HL-60/S4 (cell line): ENCODE measurements around the gene ACACA.

Experiments used
- in situ Hi-C: fragments of 300-500 bp; cut with MboI; formaldehyde crosslinking; loops from 2 replicates; pipeline ENCODE4 v1.14.3; 2022; ENCODE audit warnings: low sequenced_read_pairs

The ACACA gene

GRCh38 chr17:37246085-37246484 lies 160.6 kb downstream of the ACACA start:
- in situ Hi-C loops: no loop called here

- in situ Hi-C loops: no loop called here
Measured at GRCh38 chr17:37240381-37240780, 166.3 kb downstream of the ACACA start.

- in situ Hi-C loops: no loop called here
Measured at GRCh38 chr17:37239690-37240334, 166.8 kb downstream of the ACACA start.

DNA sequence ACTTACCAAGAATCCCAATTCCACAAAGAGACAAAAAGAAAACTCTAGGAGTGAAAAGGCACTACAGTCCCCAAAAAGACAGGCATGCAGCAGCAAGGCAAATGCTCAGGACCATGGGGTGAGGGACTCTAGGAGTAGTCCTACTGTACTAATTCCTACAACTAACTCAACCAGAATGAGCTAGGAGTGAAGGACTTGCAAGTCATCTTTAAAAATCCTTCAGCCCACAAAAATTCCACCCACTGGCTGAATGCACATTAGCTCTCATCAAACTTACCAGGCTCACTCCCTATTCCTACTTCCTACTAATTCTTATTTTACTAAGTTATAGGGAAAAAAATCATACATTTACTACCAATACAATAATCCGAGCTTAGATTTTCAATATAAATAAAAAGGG lies 172.5 kb downstream of the ACACA start:
- in situ Hi-C loops: no loop called here

DNA sequence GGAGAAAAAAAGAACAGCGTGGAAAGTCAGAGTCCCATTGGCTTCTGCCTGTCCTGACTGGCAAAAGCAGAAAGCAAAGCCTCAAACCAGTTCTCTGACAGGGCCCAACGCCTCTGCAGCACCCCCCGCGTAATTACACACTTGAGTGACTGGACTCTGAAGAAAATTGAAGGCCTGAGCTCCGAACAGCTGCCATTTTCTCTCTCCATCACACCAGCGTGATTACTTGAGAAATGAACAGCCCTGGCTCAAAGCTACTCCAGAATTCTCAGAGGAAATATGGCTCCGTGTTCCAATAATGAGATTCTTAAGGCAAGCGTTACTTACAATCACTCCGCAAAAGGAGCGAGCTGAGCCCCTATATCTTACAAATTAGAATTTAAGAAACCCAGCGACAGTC lies 173.6 kb downstream of the ACACA start:
- in situ Hi-C loops: no loop called here

DNA sequence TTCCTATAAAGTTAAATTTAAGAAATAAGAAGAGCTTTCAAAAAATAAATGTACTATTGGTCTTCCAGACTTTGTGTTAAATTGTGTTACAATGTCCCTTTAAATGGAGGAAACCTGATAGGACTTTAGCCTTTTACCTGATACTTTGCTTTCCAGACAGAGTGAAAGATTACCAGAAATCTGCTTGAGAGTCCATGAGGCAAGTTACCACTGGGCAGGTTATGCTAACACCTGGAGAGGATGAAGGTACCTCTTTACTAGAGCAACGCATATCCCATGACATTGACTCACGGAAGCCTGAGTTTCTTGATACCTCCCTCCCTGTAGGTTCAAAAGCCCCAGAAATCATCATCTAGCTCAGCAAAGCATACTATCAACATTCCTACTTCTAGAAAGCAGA lies 174.7 kb downstream of the ACACA start:
- in situ Hi-C loops: no loop called here

- in situ Hi-C loops: no loop called here
Measured at GRCh38 chr17:37230633-37231032, 176.0 kb downstream of the ACACA start.

- in situ Hi-C loops: no loop called here
Measured at GRCh38 chr17:37225465-37225864, 181.2 kb downstream of the ACACA start.

DNA sequence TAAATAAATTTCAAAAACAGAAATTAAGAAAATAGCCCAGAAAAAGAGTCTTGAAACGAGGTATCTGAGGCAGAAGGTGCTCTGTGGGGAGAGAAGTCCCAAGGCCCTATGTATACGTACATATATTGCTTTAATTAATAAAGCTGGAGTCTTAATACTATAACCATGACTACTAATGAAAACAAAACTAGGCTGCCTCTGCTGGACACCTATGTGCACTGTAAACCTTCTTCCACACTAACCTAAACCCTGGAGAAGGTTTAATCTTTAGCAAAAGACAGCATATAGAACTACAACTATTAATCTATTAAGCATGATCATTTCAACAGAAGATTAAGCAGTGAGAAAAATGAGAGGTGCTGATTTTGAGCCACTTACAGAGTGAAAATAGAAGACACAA lies 184.8 kb downstream of the ACACA start:
- in situ Hi-C loops: no loop called here

- in situ Hi-C loops: no loop called here
Measured at GRCh38 chr17:37220607-37220953, 186.1 kb downstream of the ACACA start.

GRCh38 chr17:37219876-37220606 lies 186.6 kb downstream of the ACACA start:
- in situ Hi-C loops: no loop called here

DNA sequence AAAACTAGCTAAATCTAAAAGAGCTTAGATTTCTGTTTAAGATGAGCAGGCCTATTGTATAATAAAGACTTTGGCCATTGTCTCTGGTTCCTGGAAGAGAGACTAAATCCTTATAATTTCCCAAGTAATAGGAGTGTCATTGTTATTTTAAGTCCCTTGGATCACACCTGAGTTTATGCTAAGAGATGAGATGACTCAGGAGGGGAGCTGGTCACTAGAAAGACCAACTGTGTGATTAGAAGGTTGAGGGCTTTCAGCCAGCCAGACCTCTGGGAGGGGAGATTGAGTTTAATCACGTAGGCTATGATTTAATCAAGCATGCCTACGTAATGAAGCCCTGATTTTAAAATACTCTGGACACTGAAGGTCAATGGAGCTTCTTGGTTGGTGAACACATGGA lies 187.8 kb downstream of the ACACA start:
- in situ Hi-C loops: no loop called here

DNA sequence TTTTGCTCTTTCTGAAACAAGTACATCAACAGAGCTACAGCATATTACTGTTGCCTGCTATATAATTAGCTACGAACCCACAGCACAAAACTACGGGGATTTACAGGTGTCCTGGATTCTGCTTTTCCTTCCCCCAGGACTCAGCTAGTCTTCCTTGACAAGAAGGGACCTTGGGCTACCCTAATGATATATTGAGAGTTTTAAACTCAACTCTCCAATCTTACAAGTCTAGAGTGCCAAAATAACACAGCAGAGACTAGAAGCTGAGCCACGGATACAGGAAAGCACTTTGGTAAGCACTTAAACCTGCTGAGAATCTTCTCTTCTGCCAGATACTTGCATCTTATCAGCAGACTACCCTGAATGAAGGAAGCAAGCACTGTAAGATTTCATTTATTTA lies 192.2 kb downstream of the ACACA start:
- in situ Hi-C loops: no loop called here

GRCh38 chr17:37213927-37214326 lies 192.7 kb downstream of the ACACA start:
- in situ Hi-C loops: no loop called here

DNA sequence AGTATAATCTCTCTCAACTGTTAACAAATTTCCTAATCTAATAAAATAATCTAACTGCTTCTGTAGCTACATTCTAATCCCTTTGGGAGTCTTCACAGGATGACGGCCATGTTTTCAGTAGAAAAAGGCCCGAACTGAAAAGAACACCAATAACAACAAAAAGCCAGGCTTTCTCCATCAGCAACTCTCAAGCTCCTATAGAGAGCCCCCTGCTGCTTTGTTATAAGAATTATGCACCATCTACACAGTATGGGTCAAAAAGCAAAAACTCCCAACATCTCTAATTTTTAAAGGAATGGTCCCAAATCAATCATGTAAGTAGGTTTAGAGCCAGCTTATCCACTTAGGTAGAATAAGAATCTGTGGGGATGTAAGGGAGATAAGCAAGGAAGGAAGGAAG lies 194.5 kb downstream of the ACACA start:
- in situ Hi-C loops: no loop called here

GRCh38 chr17:37211136-37211535 lies 195.5 kb downstream of the ACACA start:
- in situ Hi-C loops: no loop called here

DNA sequence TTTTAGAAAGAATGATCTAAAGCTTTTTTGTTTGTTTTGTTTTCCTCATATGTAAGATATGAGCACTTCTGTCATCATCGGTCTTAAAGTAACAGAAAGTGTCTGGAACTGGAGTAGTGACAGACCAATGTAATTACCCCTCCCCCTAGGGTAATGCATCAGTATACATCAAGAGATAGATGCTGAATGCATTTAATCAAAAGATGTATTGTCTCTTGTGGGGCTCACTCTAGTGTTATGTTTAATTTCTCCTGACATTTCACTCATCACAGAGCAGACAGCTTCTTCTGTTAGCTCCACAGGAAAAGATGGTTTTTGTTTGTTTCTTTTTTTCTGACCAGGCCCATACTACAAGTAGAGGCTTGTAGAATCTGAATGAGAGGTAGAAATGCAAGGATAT lies 199.5 kb downstream of the ACACA start:
- in situ Hi-C loops: no loop called here

DNA sequence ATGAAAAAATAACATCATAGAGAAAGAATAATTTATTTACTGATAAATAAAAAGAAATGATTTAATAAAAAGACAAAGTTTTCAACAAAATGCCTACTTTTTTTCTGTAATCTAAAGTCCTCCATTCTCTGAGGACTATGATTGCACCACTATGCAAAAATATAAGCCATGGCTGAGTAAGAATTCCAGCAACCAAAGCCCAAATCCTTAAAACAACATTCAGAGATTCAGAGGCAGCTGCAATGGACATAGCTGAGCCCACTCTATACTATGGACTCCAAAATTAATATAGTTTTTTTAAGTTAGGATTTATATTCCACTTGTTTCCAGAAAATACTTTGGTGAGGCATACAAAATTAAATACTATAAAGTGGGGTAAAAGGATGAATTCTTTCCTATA lies 200.3 kb downstream of the ACACA start:
- in situ Hi-C loops: no loop called here

DNA sequence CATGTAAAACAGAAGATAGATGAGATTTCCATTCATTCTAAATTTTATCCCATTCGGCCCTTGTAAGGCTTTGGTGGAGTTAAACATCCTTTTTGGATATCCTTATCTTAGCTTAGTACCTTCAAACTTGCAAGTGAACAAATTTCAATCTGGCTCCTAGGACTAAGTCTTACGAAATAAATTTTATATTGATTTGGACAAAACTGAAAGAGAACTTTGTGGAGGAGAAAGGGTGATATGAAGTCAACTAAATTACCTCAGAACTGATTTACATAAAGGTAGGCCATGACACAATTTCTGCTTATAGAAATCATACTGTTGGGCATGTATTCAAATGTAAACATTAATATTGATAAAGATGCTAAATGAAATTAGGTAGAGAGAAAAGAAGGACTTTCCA lies 206.1 kb downstream of the ACACA start:
- in situ Hi-C loops: no loop called here

- in situ Hi-C loops: no loop called here
Measured at GRCh38 chr17:37197336-37197735, 209.3 kb downstream of the ACACA start.

- in situ Hi-C loops: no loop called here
Measured at GRCh38 chr17:37194208-37194607, 212.4 kb downstream of the ACACA start.

GRCh38 chr17:37191219-37191618 lies 215.4 kb downstream of the ACACA start:
- in situ Hi-C loops: no loop called here

GRCh38 chr17:37190493-37190892 lies 216.1 kb downstream of the ACACA start:
- in situ Hi-C loops: no loop called here
